HG03565 (cell line): Measurements from ENCODE around the gene GRM5.
"Not testable (repeated sequence)": the region's sequence is repeated elsewhere in the genome, so short reads cannot be mapped to it uniquely, and the experiment has no call there.

Experiments used
- ATAC-seq: cut with Tn5 transposase; IDR thresholded peaks from one replicate; pipeline ENCODE4 v1.9.1; 2021; ENCODE audit warnings: mild to moderate bottlenecking, moderate library complexity; ENCODE audit not compliant: unreplicated experiment

Gene GRM5

DNA sequence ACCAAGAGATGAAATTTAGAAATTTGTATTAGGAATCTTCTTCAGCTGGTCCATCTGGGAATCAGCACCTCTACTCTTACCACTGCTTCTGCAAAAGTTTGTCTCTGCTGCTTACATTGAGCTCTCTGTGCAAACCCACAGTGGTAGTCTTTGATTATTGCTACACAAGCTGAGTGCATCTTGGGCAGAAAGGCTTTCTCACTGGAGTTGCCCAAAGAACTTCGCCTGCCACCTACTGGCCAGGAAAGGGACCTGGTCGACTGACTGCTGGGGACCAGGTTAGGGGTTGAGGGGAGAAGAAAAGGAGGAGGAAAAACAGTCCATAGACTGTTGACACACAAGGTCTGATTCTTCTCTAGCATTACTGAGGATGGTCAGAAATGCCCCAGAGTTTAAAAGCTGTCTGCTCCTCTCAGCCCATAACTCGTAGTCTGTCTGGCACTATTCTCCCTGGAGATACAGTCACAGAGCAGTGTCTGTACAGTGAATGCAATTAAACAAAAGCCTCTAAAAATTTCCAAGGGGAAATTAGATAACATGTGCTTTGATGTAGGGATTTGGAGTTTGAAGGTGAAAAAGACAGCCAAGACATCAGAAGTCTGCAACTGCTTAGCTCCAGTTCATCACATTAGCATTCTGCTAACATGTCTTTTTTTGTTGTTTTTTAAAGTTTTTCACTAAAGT lies 513.3 kb downstream of the GRM5 start:
- ATAC-seq: peak; percentile 97

- ATAC-seq: peak; percentile 12
Measured at GRCh38 chr11:88544656-88545280, 521.0 kb downstream of the GRM5 start.

- peak; percentile 99 for ATAC-seq
Measured at GRCh38 chr11:88543902-88544655, 521.7 kb downstream of the GRM5 start.

DNA sequence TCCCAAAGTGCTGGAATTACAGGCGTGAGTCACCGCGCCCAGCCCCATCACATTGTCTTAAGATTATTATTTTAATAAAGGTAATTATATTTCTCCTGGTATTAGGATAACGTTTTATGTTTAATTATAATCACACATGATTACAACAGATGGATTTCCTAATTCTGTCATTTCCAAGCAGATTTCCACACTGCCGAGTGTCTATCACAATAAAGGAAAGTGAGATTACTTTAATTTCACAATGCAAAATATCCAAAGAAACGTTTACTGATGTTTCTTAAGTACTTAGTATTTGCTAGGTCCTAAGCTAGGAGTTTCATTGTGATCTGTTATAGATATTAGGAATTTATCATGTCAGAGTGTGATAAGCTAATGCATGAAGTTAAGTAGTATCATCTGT lies 524.8 kb downstream of the GRM5 start:
- ATAC-seq: no peak

- ATAC-seq: no peak
Measured at GRCh38 chr11:88538098-88538497, 527.7 kb downstream of the GRM5 start.

GRCh38 chr11:88537613-88538012 lies 528.2 kb downstream of the GRM5 start:
- no peak for ATAC-seq

DNA sequence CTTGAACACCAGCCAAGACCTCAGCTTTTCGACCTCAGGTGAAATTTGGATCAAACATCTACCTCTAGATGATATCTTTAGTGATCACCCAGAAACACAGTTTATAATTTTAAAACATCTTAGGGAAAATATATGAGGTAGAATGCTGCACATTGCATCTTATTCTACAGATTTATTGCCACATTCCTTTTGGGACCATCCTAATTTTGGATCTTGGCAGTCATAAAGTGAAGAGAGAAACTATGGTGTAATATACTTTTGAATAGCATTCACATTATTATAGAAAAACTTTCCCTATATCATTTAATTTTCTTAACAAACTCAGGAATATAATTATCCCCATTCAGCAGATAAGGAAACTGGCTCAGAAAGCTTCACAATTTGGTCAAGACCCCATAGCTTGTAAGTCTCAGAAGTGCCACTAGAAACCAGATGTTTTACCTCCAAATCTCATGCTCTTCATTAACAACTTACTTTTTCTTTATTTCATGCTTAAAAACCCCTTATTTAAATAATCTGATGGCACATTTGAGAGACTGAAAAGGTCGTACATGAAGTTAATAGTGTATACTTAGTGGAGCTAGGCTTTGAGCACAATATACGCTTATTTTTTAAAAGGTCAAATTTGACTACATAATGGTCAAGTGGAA lies 529.0 kb downstream of the GRM5 start:
- ATAC-seq: no peak

GRCh38 chr11:88535916-88536547 lies 529.8 kb downstream of the GRM5 start:
- peak; percentile 99 for ATAC-seq

GRCh38 chr11:88535266-88535665 lies 530.5 kb downstream of the GRM5 start:
- no peak for ATAC-seq

DNA sequence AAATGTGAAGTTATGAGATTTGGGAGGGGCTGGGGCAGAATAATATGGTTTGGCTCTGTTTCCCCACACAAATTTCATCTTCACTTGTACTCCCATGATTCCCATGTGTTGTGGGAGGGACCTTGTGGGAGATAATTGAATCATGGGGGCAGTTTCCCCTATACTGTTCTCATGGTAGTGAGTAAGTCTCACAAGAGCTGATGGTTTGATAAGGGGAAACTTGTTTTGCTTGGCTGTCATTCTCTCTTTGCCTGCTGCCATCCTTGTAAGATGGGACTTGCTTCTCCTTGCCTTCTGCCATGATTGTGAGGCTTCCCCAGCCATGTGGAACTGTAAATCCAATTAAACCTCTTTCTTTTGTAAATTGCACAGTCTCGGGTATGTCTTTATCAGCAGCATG lies 531.1 kb downstream of the GRM5 start:
- not testable (repeated sequence) for ATAC-seq

DNA sequence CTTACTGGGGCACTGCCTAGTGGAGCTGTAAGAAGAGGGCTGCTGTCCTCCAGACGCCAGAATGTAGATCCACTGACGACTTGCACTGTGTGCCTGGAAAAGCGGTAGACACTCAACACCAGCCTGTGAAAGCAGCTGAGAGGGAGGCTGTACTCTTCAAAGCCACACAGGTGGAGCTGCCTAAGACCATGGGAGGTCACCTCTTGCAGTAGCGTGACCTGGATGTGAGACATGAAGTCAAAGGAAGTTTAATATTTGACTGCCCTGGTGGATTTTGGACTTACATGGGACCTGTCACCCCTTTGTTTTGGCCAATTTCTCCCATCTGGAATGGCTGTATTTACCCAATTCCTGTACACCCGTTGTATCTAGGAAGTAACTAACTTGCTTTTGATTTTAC lies 531.6 kb downstream of the GRM5 start:
- no peak for ATAC-seq

GRCh38 chr11:88533001-88533400 lies 532.8 kb downstream of the GRM5 start:
- ATAC-seq: no peak

- no peak for ATAC-seq
Measured at GRCh38 chr11:88531831-88532230, 534.0 kb downstream of the GRM5 start.

DNA sequence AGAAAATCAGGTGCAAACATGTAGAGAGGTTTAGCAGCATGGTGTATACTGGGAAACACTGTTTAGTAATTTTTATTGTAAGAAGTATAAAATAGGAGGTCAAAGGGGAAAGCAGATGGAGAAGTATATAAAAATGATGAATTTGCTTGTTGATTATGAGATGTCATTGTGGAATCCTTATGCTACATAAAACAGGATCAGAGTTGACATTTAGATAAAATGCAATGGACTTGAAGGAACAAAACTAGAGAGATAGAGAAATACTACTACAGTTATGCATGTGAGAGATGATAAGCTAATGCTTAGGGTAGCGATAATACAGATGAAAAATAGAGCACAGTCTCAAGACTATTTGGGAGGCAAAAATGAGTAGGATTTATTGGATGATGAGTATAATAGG lies 536.4 kb downstream of the GRM5 start:
- ATAC-seq: no peak

- ATAC-seq: no peak
Measured at GRCh38 chr11:88523386-88524071, 542.3 kb downstream of the GRM5 start.

- ATAC-seq: no peak
Measured at GRCh38 chr11:88522624-88523385, 543.0 kb downstream of the GRM5 start.

DNA sequence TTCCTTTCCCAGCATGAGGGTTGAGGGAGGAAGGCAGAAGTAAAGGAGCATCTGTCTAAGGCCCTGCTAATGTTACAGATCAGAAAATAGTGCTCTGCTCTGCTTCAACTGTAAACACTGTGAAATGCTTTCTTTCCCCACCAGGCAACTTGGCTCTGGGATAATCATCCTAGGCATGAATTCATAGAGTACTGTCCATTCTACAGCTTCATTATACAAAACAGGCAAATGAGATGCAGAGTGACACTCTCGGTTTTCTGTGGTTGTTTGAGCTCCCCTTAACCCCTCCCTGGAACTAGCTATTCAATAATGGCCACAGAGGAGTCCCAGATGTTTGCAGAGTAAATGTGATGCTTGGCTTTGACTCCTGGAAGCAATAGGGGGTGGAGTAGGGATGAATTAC lies 544.0 kb downstream of the GRM5 start:
- no peak for ATAC-seq

DNA sequence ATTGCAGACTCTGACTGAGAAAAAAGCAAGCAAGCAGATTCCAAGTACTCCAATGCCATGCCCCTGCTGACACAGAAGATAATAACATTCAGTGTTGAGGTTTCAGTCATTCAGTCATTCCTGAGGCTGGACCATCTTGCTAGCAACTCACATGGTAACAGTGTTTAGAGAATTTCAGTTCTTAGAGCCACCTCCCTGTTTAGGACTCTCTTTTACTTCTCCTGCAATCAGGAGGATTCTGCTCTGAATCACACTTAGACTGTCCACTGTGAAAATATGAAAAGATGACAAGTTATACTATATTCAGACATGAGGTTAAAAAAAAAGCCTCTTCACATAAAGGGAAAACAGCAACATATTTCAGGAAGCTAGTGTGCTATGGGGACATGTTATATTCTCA lies 544.4 kb downstream of the GRM5 start:
- ATAC-seq: no peak

GRCh38 chr11:88520391-88520790 lies 545.4 kb downstream of the GRM5 start:
- ATAC-seq: no peak

GRCh38 chr11:88515002-88515401 lies 550.8 kb downstream of the GRM5 start:
- ATAC-seq: no peak
